Endothelial cell of umbilical vein (primary cell): ENCODE data around the gene GRWD1. TPM values are rescaled to one million over a fixed set of nuclear protein-coding genes. Genes with fewer than 3 reads are reported as not detected.

Source experiments
- BruUV-seq: library from RNA; stranded (reverse); fragments of 400-500 nt; replicated peaks from 2 replicates; lab custom pipeline; 2021; lab: Mats Ljungman, UMichigan
- CTCF ChIA-PET: fragments of 300-600, 350-600 bp; sonication (Branson Sonifier 250); formaldehyde crosslinking; loops from one replicate; lab custom pipeline; 2021; ENCODE audit warnings: antibody characterized with exemption, inconsistent platforms; lab: Charles Lee
- POLR2A ChIA-PET: fragments of 300-600, 350-600 bp; sonication (Branson Sonifier 250); formaldehyde crosslinking; loops from one replicate; lab custom pipeline; 2021; ENCODE audit warnings: antibody characterized with exemption, inconsistent platforms; lab: Charles Lee
- DNase-seq: peaks from one replicate; pipeline ENCODE4 v3.0.0-alpha.2; 2011; ENCODE audit warnings: low read depth, low spot score
- FAIRE-seq: peaks from 2 replicates; lab custom pipeline; 2011; peaks lifted over from hg19 to GRCh38; lab: Jason Lieb, UNC
- H2AFZ ChIP-seq: 2 replicates; pipeline ENCODE4 v1.6.0; 2012; ENCODE audit warnings: low read depth, low read length, control low read depth, inconsistent platforms
- H3K27ac ChIP-seq: 2 replicates; pipeline ENCODE4 v1.5.1; 2011; ENCODE audit warnings: low read depth, mild to moderate bottlenecking, control low read depth, low read length, moderate library complexity; ENCODE audit not compliant: insufficient read depth
- H3K27me3 ChIP-seq, 2 experiments: 2 replicates each; pipeline versions ENCODE4 v1.6.0 to v1.6.1; 2011; ENCODE audit warnings: low read length in 2 of 2, mixed read lengths in 1 of 2; ENCODE audit not compliant: control insufficient read depth in 2 of 2, insufficient read depth in 2 of 2
- H3K36me3 ChIP-seq, 2 experiments: 2 replicates in 1 of 2; 3 replicates in 1 of 2; pipeline ENCODE4 v1.5.1; 2011; ENCODE audit warnings: low read length in 2 of 2, mild to moderate bottlenecking in 1 of 2, moderate library complexity in 1 of 2; ENCODE audit not compliant: control insufficient read depth in 2 of 2, insufficient read depth in 2 of 2; ENCODE audit errors: extremely low read depth in 1 of 2
- H3K4me1 ChIP-seq: 3 replicates; pipeline ENCODE4 v1.5.1; 2011; ENCODE audit warnings: mild to moderate bottlenecking, low read length; ENCODE audit not compliant: control insufficient read depth, insufficient read depth; ENCODE audit errors: extremely low read depth
- H3K4me2 ChIP-seq: 2 replicates; pipeline ENCODE4 v1.6.1; 2011; ENCODE audit warnings: low read length, control low read depth, mixed read lengths; ENCODE audit not compliant: insufficient read depth
- H3K4me3 ChIP-seq, 3 experiments: fragments of 200-600 bp in 1 of 3; sonication (generic), shearing (Covaris generic) in 1 of 3; replicated peaks in 1 of 3; 2 replicates each; pipeline ENCODE4 v1.5.1; 2011 to 2016; ENCODE audit warnings: control low read depth in 3 of 3, low read length in 3 of 3, mild to moderate bottlenecking in 2 of 3, inconsistent platforms in 1 of 3, low read depth in 1 of 3, moderate library complexity in 1 of 3; ENCODE audit not compliant: insufficient read depth in 1 of 3
- H3K79me2 ChIP-seq: 2 replicates; pipeline ENCODE4 v1.6.0; 2012; ENCODE audit warnings: low read length, inconsistent platforms; ENCODE audit not compliant: control insufficient read depth, insufficient read depth
- H3K9ac ChIP-seq: replicated peaks from 2 replicates; pipeline ENCODE3; 2011; ENCODE audit warnings: low read length, control low read depth; ENCODE audit not compliant: insufficient read depth; ENCODE audit errors: extremely low read depth
- H3K9me1 ChIP-seq: replicated peaks from 3 replicates; pipeline ENCODE4 v1.6.0; 2011; ENCODE audit warnings: mild to moderate bottlenecking, low read length; ENCODE audit not compliant: control insufficient read depth, insufficient read depth; ENCODE audit errors: extremely low read depth
- H3K9me3 ChIP-seq: replicated peaks from 2 replicates; pipeline ENCODE4 v1.5.1; 2012; ENCODE audit warnings: low read length, inconsistent platforms; ENCODE audit not compliant: control insufficient read depth, insufficient read depth
- H4K20me1 ChIP-seq: replicated peaks from 2 replicates; pipeline ENCODE3; 2011; ENCODE audit warnings: mild to moderate bottlenecking, low read length; ENCODE audit not compliant: control insufficient read depth, insufficient read depth; ENCODE audit errors: extremely low read depth
- CTCF ChIP-seq, 2 donors: IDR thresholded peaks; 1 replicate in 1 of 2; 2 replicates in 1 of 2; pipeline ENCODE4 v1.5.1; 2011; ENCODE audit warnings: low read length in 2 of 2, mild to moderate bottlenecking in 2 of 2, moderate library complexity in 2 of 2, control low read depth in 1 of 2, inconsistent platforms in 1 of 2, low read depth in 1 of 2; ENCODE audit not compliant: insufficient read depth in 1 of 2; ENCODE audit errors: extremely low read depth in 1 of 2
- EZH2 ChIP-seq: IDR thresholded peaks from 2 replicates; pipeline ENCODE4 v1.6.1; 2012; ENCODE audit warnings: borderline replicate concordance, low read depth, mild to moderate bottlenecking, moderate library complexity, low read length, inconsistent platforms; ENCODE audit not compliant: severe bottlenecking
- FOS ChIP-seq: IDR thresholded peaks from 2 replicates; pipeline ENCODE4 v1.6.1; 2011; ENCODE audit warnings: mild to moderate bottlenecking, low read length, moderate library complexity, borderline replicate concordance; ENCODE audit not compliant: insufficient read depth
- JUN ChIP-seq: IDR thresholded peaks from 2 replicates; pipeline ENCODE4 v1.6.1; 2011; ENCODE audit warnings: borderline replicate concordance, low read depth; ENCODE audit not compliant: insufficient read length, insufficient read depth
- MAX ChIP-seq: IDR thresholded peaks from 2 replicates; pipeline ENCODE4 v1.6.1; 2011; ENCODE audit not compliant: insufficient read depth, insufficient read length
- MYC ChIP-seq: IDR thresholded peaks from one replicate; pipeline ENCODE4 v1.6.1; 2011; ENCODE audit warnings: mild to moderate bottlenecking, low read depth, low read length
- POLR2A ChIP-seq: IDR thresholded peaks from 2 replicates; pipeline ENCODE4 v1.6.1; 2012; ENCODE audit warnings: low read depth, mild to moderate bottlenecking, control low read depth, low read length
- dilution Hi-C: fragments of 300-500 bp; cut with MboI; formaldehyde crosslinking; loops from one replicate; pipeline ENCODE4 v1.15.0; 2019; ENCODE audit warnings: low sequenced_read_pairs; ENCODE audit not compliant: extremely low pct_ligation_motif_present
- intact Hi-C: fragments of 100-400 bp; cut with micrococcal nuclease; formaldehyde crosslinking; loops from one replicate; pipeline ENCODE4 v1.10.0; 2022
- polyA plus RNA-seq, 4 experiments: library from polyadenylated mRNA; depleted of rRNA in 3 of 4; stranded (reverse) in 3 of 4; unstranded in 1 of 4; fragments of >200 nt; gene quantifications; 2 replicates each; pipeline versions ENCODE4 v1.2.1 to v1.2.3, GENCODE V29; 2011 to 2012; ENCODE audit warnings: missing spikeins in 1 of 4
- total RNA-seq: library from RNA; stranded (reverse); gene quantifications from 2 replicates; pipeline ENCODE4 v1.2.3, GENCODE V29; 2021

Gene GRWD1
- total and polyA plus RNA-seq, 2 donors (not counting 3 experiments of a cell fraction or from before 2014, with no cell fraction given), result 26.3 to 52.7 TPM

- no peak for FAIRE-seq
- no peak overlapping the region for H3K9ac ChIP-seq
- no peak overlapping the region for H3K27ac ChIP-seq
- H2AFZ ChIP-seq, result no peak overlapping the region
- BruUV-seq, result no TSS peak
- CTCF ChIA-PET, result no interaction called here
- intact Hi-C loops, result no loop called here
- no peak overlapping the region for H3K4me3 ChIP-seq
- H3K9me1 ChIP-seq, result no peaks in the 10 kb centered on the region
- no peaks in the 10 kb centered on the region for H3K79me2 ChIP-seq
- no peak for TF ChIP-seq JUN
- no peak for TF ChIP-seq MYC
- no peak for TF ChIP-seq MAX
- TF ChIP-seq POLR2A, result no peak
- TF ChIP-seq CTCF (IDR thresholded peaks at IDR 0.05; ENCODE audit: extremely low read depth in 1 of 2, insufficient read depth in 1 of 2, low read depth in 1 of 2, low read length in 2 of 2), result no peak
- no peak for TF ChIP-seq FOS
- TF ChIP-seq EZH2, result no peak
- H3K4me2 ChIP-seq, result no peak overlapping the region
- DNase-seq, result no peak
- dilution Hi-C loops, result no loop called here
- no peaks in the 10 kb centered on the region for H3K9me3 ChIP-seq
- H4K20me1 ChIP-seq, result no peaks in the 10 kb centered on the region
- POLR2A ChIA-PET, result no interaction called here
- peaks cover 2 to 7% of the 10 kb centered on the region in 2 experiments for H3K27me3 ChIP-seq
- H3K36me3 ChIP-seq, result no peaks in the 10 kb centered on the region
- peaks cover 11% of the 10 kb centered on the region for H3K4me1 ChIP-seq
Observed at GRCh38 chr19:48498595-48499311, 53.0 kb downstream of the GRWD1 start.
